K562 (cell line): ENCODE data around the gene CCNL2. TPM values are rescaled to one million over a fixed set of nuclear protein-coding genes. Genes with fewer than 3 reads are reported as not detected.

Experiments used
- DIDO1 ChIP-seq: fragments of 450-650 bp; IDR thresholded peaks from 2 replicates; pipeline ENCODE4 v1.6.1; 2016; ENCODE audit warnings: low read depth, missing biosample characterization, missing genetic modification characterization
- ELF1 ChIP-seq: fragments of 200-800 bp; sonication (Bioruptor generic); IDR thresholded peaks from 2 replicates; pipeline ENCODE4 v1.6.1; 2016; ENCODE audit warnings: missing genetic modification characterization, missing compliant biosample characterization
- ESRRA ChIP-seq: fragments of 450-650 bp; IDR thresholded peaks from 2 replicates; pipeline ENCODE4 v1.6.1; 2014; ENCODE audit warnings: low read depth, mild to moderate bottlenecking, moderate library complexity, borderline replicate concordance
- FOSL1 ChIP-seq: fragments of 200-800 bp; sonication (Bioruptor generic); conservative IDR thresholded peaks from 2 replicates; pipeline ENCODE4 v1.6.1; 2016; ENCODE audit warnings: missing genetic modification characterization, missing compliant biosample characterization
- GTF2F1 ChIP-seq: IDR thresholded peaks from 2 replicates; pipeline ENCODE4 v1.6.1; 2011; ENCODE audit warnings: low read depth, low read length, improper control_type of control experiment
- NCOA4 ChIP-seq: fragments of 450-650 bp; IDR thresholded peaks from 2 replicates; pipeline ENCODE4 v1.6.1; 2018; ENCODE audit warnings: mild to moderate bottlenecking; ENCODE audit not compliant: partially characterized antibody
- PTTG1 ChIP-seq: fragments of 450-650 bp; IDR thresholded peaks from 2 replicates; pipeline ENCODE4 v1.6.1; 2016; ENCODE audit warnings: low read depth, mild to moderate bottlenecking, missing genetic modification characterization, missing compliant biosample characterization
- ZNF146 ChIP-seq: IDR thresholded peaks from one replicate; pipeline ENCODE4 v1.6.1; 2018; ENCODE audit warnings: missing compliant biosample characterization; ENCODE audit not compliant: unreplicated experiment
- ZNF507 ChIP-seq: conservative IDR thresholded peaks from 2 replicates; pipeline ENCODE4 v1.6.1; 2017; ENCODE audit warnings: missing genetic modification characterization, missing compliant biosample characterization
- ZNF644 ChIP-seq: fragments of 200-800 bp; sonication (Bioruptor generic); IDR thresholded peaks from 2 replicates; pipeline ENCODE4 v1.6.1; 2016; ENCODE audit warnings: low read depth, missing genetic modification characterization, missing compliant biosample characterization
- ZNF717 ChIP-seq: fragments of 250-450 bp; sonication (Bioruptor Pico); IDR thresholded peaks from 2 replicates; pipeline ENCODE4 v1.5.0; 2021
- ZNF764 ChIP-seq: fragments of 250-450 bp; sonication (Bioruptor Pico); IDR thresholded peaks from 2 replicates; pipeline ENCODE4 v1.4.0; 2020; ENCODE audit warnings: low read depth, mild to moderate bottlenecking, moderate library complexity
- polyA plus RNA-seq, 8 experiments: library from polyadenylated mRNA; depleted of rRNA in 4 of 8; stranded (reverse) in 5 of 8; unstranded in 3 of 8; fragments of >200 nt; fragmentation: Nextera tagmentation in 2 of 8; fragmentation: Illumina TruSeq in 1 of 8; extraction: Ambion mirVana in 2 of 8; extraction: Trizol in 1 of 8; gene quantifications; 2 replicates each; pipeline versions ENCODE4 v1.2.1 to v1.2.3, GENCODE V29; 2011 to 2014; ENCODE audit warnings: inconsistent platforms in 1 of 8, missing spikeins in 1 of 8
- total RNA-seq, 7 experiments: library from RNA; depleted of rRNA in 6 of 7; stranded (reverse); fragments of >200 nt in 6 of 7; fragmentation: Illumina TruSeq in 2 of 7; extraction: Trizol in 2 of 7; gene quantifications; 2 replicates each; pipeline versions ENCODE4 v1.2.1 to v1.2.3, GENCODE V29; 2011 to 2021; ENCODE audit warnings: low replicate concordance in 1 of 7
- TF ChIP-seq, protein P1 (sequence below): sonication (generic); formaldehyde crosslinking; IDR thresholded peaks from 2 replicates; pipeline ENCODE4 v1.8.0; 2022; ENCODE audit warnings: mild to moderate bottlenecking, missing genetic modification reagents
- TF ChIP-seq, protein P2 (sequence below), 2 experiments: fragments of 450-650 bp in 1 of 2; IDR thresholded peaks; 2 replicates each; pipeline ENCODE4 v1.6.1; 2011 to 2017; ENCODE audit warnings: low read depth in 2 of 2, antibody characterized with exemption in 1 of 2, borderline replicate concordance in 1 of 2, low read length in 1 of 2, mild to moderate bottlenecking in 1 of 2, mixed read lengths in 1 of 2; ENCODE audit not compliant: control insufficient read depth in 1 of 2
- TF ChIP-seq, protein P3 (sequence below): fragments of 250-450 bp; sonication (Bioruptor Pico); IDR thresholded peaks from 2 replicates; pipeline ENCODE4 v1.4.0; 2020; ENCODE audit warnings: mild to moderate bottlenecking, moderate library complexity
- TF ChIP-seq, protein P4 (sequence below), 2 experiments: fragments of 200-800 bp in 1 of 2; sonication (Bioruptor generic) in 1 of 2; sonication (generic) in 1 of 2; formaldehyde crosslinking in 1 of 2; IDR thresholded peaks in 1 of 2; conservative IDR thresholded peaks in 1 of 2; 2 replicates each; pipeline versions ENCODE4 v1.5.0 to v1.6.1; 2016 to 2020; ENCODE audit warnings: missing compliant biosample characterization in 1 of 2, missing genetic modification characterization in 1 of 2, missing genetic modification reagents in 1 of 2

The CCNL2 gene
- total and polyA plus RNA-seq, 9 of the 15 experiments (the other 6 are each of a cell fraction or from before 2014, with no cell fraction given): 2.8 to 287 (median 94.5) TPM

DNA sequence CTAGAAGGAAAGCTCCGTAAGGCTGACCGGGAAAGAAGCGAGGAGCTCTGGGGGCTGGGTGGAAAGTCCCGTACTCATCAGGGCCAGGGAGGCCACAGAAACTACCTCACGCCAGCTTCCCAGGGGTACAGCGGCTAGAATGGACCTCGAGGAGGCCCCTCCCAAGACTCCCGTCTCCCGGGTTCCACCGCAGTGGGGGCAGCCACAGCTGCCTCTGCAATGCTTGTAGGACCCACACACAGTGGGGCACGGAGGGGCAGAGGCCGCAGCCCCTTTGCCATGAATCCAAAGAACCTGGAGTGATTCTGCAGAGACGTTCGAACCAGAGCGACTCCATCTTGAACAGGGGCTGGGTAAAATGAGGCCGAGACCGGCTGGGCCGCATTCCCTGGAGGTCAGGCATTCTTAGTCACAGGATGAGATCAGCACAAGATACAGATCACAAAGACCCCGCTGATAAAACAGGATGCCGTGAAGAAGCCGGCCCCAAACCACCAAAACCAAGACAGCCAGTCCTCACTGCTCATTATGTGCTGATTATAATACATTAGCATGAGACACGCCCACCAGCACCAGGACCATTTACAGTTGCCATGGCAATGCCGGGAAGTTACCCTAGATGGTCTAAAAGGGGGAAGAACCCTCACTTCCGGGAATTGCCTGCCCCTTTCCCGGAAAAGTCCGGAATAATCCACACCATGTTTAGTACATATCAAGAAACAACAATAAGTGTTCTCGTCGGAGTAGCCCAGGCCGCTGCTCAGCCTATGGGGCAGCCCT is 23.5 kb upstream of the CCNL2 start (continued):
- TF ChIP-seq, protein P1, sequence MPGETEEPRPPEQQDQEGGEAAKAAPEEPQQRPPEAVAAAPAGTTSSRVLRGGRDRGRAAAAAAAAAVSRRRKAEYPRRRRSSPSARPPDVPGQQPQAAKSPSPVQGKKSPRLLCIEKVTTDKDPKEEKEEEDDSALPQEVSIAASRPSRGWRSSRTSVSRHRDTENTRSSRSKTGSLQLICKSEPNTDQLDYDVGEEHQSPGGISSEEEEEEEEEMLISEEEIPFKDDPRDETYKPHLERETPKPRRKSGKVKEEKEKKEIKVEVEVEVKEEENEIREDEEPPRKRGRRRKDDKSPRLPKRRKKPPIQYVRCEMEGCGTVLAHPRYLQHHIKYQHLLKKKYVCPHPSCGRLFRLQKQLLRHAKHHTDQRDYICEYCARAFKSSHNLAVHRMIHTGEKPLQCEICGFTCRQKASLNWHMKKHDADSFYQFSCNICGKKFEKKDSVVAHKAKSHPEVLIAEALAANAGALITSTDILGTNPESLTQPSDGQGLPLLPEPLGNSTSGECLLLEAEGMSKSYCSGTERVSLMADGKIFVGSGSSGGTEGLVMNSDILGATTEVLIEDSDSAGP (CRISPR knock-in tag): no peak
- TF ChIP-seq ESRRA (no peak), ZNF507 (tag) (0 out of 2 replicates have a peak, but pooled peaks have one; percentile 25), ZNF764 (CRISPR knock-in tag) (no peak), ZNF644 (tag) (peak; percentile 78; the same call in 1 of the 2 replicates), PTTG1 (tag) (peak; percentile 89), DIDO1 (0 out of 2 replicates have a peak, but pooled peaks have one; percentile 40), GTF2F1 (no peak), NCOA4 (no peak), ZNF146 (CRISPR knock-in tag) (no peak), ZNF717 (CRISPR knock-in tag) (no peak), ELF1 (peak; percentile 66), FOSL1 (peak; percentile 62)
- TF ChIP-seq, protein P2, sequence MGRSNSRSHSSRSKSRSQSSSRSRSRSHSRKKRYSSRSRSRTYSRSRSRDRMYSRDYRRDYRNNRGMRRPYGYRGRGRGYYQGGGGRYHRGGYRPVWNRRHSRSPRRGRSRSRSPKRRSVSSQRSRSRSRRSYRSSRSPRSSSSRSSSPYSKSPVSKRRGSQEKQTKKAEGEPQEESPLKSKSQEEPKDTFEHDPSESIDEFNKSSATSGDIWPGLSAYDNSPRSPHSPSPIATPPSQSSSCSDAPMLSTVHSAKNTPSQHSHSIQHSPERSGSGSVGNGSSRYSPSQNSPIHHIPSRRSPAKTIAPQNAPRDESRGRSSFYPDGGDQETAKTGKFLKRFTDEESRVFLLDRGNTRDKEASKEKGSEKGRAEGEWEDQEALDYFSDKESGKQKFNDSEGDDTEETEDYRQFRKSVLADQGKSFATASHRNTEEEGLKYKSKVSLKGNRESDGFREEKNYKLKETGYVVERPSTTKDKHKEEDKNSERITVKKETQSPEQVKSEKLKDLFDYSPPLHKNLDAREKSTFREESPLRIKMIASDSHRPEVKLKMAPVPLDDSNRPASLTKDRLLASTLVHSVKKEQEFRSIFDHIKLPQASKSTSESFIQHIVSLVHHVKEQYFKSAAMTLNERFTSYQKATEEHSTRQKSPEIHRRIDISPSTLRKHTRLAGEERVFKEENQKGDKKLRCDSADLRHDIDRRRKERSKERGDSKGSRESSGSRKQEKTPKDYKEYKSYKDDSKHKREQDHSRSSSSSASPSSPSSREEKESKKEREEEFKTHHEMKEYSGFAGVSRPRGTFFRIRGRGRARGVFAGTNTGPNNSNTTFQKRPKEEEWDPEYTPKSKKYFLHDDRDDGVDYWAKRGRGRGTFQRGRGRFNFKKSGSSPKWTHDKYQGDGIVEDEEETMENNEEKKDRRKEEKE (IDR thresholded peaks at IDR 0.05; ENCODE audit: borderline replicate concordance in 1 of 2, control insufficient read depth in 1 of 2, low read depth in 2 of 2, low read length in 1 of 2): no peak
- TF ChIP-seq, protein P3, sequence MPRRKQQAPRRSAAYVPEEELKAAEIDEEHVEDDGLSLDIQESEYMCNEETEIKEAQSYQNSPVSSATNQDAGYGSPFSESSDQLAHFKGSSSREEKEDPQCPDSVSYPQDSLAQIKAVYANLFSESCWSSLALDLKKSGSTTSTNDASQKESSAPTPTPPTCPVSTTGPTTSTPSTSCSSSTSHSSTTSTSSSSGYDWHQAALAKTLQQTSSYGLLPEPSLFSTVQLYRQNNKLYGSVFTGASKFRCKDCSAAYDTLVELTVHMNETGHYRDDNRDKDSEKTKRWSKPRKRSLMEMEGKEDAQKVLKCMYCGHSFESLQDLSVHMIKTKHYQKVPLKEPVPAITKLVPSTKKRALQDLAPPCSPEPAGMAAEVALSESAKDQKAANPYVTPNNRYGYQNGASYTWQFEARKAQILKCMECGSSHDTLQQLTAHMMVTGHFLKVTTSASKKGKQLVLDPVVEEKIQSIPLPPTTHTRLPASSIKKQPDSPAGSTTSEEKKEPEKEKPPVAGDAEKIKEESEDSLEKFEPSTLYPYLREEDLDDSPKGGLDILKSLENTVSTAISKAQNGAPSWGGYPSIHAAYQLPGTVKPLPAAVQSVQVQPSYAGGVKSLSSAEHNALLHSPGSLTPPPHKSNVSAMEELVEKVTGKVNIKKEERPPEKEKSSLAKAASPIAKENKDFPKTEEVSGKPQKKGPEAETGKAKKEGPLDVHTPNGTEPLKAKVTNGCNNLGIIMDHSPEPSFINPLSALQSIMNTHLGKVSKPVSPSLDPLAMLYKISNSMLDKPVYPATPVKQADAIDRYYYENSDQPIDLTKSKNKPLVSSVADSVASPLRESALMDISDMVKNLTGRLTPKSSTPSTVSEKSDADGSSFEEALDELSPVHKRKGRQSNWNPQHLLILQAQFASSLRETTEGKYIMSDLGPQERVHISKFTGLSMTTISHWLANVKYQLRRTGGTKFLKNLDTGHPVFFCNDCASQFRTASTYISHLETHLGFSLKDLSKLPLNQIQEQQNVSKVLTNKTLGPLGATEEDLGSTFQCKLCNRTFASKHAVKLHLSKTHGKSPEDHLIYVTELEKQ (CRISPR knock-in tag): peak; percentile 86
- TF ChIP-seq, protein P4, sequence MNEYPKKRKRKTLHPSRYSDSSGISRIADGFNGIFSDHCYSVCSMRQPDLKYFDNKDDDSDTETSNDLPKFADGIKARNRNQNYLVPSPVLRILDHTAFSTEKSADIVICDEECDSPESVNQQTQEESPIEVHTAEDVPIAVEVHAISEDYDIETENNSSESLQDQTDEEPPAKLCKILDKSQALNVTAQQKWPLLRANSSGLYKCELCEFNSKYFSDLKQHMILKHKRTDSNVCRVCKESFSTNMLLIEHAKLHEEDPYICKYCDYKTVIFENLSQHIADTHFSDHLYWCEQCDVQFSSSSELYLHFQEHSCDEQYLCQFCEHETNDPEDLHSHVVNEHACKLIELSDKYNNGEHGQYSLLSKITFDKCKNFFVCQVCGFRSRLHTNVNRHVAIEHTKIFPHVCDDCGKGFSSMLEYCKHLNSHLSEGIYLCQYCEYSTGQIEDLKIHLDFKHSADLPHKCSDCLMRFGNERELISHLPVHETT (CRISPR knock-in tag; conservative IDR thresholded peaks at IDR 0.05 in 1 of 2, IDR thresholded peaks at IDR 0.05 in 1 of 2): peak in 1 of 2 experiments; percentile 86; a peak in 2 of 4 replicates
